GM13977 (cell line): Measurements from ENCODE around the gene RNF157.

Experiments
- DNase-seq: peaks from one replicate; pipeline ENCODE4 v3.0.0; 2012; ENCODE audit warnings: low spot score
- CTCF ChIP-seq: IDR thresholded peaks from 2 replicates; pipeline ENCODE4 v1.5.1; 2012; ENCODE audit warnings: mild to moderate bottlenecking, control low read depth; ENCODE audit not compliant: insufficient read depth; ENCODE audit errors: extremely low read depth, missing control alignments
- in situ Hi-C: fragments of 300-500 bp; cut with MboI; formaldehyde crosslinking; loops from one replicate; pipeline ENCODE4 v1.12.0; 2022; ENCODE audit warnings: low sequenced_read_pairs, low pct_unique_long_range_greater_than_20kb, mixed read lengths, inconsistent platforms; ENCODE audit not compliant: unreplicated experiment

RNF157 gene

GRCh38 chr17:76252040-76252954, 12.0 kb upstream of the RNF157 start:
- TF ChIP-seq CTCF: no peak
- in situ Hi-C loops: no loop called here
- no peak for DNase-seq

GRCh38 chr17:76251478-76252039, 11.3 kb upstream of the RNF157 start:
- TF ChIP-seq CTCF: no peak
- in situ Hi-C loops: no loop called here
- DNase-seq: no peak

GRCh38 chr17:76250141-76250540, 9.8 kb upstream of the RNF157 start:
- no peak for TF ChIP-seq CTCF
- no peak for DNase-seq
- in situ Hi-C loops: no loop called here

GRCh38 chr17:76248013-76248782, 7.9 kb upstream of the RNF157 start:
- in situ Hi-C loops: no loop called here
- no peak for TF ChIP-seq CTCF
- no peak for DNase-seq

- DNase-seq: no peak
- in situ Hi-C loops: no loop called here
- no peak for TF ChIP-seq CTCF
These were observed 7.0 kb upstream of the RNF157 start for GRCh38 chr17:76247304-76247703.
